ENCODE measurements around the gene SYNGR1.
A peak's percentile ranks its signal among the peaks of the same experiment; 100 is the strongest.

The SYNGR1 gene

DNA sequence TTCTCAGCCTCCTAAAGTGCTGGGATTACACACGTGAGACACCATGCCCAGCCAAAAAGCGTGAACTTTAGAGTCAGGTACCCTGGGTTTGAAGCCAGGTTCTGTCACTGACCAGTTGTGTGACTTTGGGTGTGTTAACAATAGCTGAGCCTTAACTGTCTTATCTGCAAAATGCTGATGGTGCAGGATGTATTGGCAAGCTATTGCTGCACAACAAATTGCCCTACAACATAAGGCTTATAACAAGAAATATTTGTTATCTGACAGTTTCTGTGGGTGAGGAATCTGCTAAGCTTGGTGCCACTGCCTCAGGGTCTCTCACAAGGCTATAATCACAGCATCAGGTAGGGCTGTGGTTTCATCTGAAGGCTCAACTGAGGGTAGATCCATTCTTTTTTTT is 21.9 kb downstream of the SYNGR1 start:
- DNase-seq (ENCODE audit: low read depth in 2 of 2): no peak

DNA sequence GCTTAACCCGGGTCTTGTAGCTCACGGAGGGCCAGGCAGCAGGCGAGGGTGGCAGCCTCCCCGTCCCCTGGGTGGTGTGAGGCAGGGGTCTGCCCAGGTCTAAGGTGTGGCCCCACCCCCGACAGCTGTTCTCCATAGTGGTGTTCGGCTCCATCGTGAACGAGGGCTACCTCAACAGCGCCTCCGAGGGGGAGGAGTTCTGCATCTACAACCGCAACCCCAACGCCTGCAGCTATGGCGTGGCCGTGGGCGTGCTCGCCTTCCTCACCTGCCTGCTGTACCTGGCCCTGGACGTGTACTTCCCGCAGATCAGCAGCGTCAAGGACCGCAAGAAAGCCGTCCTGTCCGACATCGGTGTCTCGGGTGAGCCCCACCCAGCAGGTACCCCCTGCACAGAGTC is 24.4 kb downstream of the SYNGR1 start:
- DNase-seq (ENCODE audit: low read depth in 2 of 2): no peak

DNA sequence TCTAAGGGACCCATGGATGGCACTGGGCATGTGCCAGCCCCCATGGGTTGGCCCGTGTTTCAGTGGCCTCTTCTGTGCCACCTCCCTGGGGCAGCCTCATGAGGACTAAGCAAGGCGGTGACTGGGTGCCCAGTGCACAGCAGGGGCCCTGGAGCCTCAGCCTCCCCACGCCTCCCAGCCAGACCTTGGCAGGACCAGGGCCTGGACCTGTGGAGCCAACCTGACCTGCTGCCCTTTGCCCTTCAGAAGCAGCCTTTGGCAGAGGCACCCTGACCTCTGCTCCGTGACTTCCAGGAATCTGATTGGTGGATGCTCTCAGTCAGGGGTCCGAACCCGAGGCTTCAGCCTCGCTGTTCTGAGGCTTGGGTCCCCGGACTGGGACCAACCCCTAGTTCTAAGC is 25.0 kb downstream of the SYNGR1 start:
- DNase-seq (ENCODE audit: low read depth in 2 of 2): no peak

DNA sequence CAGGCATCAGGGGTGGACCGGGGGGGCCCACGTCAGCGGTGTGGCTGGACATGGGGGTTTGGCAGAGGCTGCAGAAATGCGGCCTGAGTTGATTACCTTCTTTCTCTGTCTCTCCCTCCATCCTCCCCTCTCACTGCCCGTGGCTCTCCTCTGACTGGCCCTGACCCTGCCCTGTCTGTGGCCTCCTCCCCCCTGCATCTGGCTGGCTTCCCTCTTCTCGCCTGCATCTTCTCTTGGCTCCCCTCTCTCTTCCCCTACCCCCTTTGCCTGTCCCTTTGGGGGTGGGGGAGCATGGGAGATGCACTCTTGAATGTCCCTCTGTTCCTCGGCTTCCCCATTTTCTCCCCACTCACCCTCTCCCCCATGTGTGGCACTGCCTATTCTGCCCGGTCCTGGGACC is 25.9 kb downstream of the SYNGR1 start:
- no peak for DNase-seq (ENCODE audit: low read depth in 2 of 2)

DNA sequence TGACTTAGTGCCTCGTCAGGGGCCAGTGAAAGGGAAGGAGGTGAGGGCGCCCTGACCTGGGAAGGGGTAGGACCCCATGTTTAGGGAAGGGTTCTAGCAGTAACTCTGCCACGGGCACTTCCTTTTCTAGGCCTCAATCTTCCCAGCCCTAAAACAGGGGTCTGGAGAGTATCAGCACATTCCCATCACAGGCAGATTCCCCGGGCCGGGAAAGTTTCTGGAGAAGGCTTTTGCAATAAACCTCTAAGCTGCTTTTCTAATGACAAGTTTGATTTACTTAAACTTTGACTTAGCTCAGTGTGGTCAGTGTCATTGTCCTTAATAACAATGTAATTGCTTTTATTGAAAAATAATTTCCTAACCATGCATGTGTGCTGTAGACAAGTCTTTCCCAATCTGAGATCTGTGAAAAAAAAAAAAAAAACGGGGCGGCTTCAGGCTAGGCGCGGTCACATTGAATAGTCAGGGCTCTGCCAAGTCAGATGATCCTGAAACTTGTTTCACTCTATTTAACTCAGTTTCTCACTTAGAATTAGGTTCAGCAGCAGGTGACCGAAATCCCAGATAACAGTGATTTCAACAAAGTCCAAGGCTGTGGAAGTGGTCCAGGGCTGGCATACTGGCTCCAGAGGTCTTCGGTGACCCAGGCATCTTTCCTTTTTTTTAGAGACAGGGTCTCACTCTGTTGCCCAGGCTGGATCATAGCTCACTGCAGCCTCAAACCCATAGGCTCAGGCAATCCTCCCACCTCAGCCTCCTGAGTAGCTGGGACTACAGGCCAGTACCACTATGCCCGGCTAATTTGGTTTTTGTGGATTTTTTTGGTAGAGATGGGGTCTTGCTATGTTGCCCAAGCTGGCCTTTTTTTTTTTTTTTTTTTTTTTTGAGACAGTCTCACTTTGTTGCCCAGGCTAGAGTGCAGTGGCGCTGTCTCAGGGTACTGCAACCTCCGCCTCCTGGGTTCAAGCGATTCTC is 30.3 kb downstream of the SYNGR1 start:
- no peak for DNase-seq (ENCODE audit: low read depth in 2 of 2)

DNA sequence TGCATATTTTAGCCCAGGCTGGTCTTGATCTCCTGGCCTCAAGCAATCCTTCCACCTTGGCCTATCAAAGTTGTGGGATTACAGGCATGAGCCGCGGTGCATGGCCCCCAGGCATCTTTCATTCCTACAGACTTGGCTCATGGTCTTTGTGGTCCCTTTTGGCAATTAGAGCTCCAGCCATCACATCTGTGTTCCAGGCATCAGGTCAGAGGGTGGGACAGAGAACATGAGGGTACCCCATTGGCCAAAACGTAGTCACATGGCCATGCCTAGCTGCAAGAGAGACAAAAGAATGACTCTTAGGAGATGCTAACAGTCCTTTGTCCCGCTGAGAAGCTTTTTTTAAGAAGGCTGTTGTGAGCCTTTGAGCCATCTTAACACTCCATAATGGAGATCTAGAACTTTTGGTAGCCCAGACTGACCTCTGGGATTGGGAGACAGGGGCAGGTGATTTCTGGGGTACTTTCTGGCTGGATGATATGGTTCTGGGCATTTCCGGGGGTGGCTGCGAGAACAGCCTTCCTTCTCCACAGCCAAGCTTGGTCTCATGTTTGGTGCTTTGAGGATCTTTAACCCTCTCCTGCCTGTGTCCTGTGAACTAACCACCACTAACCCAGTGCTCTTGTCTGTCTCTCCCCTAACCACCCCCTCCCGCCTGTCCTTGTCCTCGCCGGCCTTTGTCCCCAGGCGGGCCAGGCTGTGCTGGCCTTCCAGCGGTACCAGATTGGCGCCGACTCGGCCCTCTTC is 31.4 kb downstream of the SYNGR1 start:
- no peak for DNase-seq (ENCODE audit: low read depth in 2 of 2)

DNA sequence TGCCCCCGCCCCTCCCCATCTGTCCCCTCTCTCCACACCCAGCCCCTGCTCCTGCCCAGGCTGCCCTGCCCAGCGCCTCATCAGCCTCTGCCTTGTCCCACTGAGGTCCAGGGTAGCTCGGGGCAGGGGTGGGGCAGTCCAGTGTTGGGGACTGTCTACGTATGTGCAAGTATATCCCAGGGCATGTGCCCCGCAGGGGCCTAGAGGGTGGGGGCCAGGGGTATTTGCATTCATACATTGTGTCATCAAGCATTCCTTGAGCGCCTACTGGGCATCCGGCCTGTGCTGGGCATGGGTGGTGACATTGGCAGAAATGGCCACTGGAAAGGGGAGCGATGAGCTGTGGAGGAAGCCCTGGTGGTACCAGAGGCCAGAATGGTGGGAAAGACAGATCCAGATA is 32.1 kb downstream of the SYNGR1 start:
- DNase-seq (ENCODE audit: low read depth in 2 of 2): no peak

DNA sequence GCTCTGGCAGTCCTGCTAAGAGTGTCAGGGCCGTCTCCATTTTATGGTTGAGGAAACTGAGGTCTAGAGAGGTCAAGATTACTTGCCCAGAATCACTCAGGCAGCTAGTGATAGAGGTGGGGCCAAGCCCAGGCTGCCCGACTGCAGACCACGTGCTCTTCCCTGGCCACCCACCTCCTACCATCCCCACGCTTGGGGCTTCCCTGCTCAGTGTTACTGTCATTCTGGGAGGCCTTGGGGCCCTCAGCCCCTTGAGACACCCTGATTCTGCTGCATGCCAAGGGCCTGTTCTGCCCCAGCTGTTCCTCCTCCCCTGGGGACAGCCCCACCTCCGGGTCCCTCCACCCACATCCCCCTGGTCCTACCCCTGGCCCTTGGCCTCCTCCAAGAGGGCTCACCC is 32.6 kb downstream of the SYNGR1 start:
- no peak for DNase-seq (ENCODE audit: low read depth in 2 of 2)

DNA sequence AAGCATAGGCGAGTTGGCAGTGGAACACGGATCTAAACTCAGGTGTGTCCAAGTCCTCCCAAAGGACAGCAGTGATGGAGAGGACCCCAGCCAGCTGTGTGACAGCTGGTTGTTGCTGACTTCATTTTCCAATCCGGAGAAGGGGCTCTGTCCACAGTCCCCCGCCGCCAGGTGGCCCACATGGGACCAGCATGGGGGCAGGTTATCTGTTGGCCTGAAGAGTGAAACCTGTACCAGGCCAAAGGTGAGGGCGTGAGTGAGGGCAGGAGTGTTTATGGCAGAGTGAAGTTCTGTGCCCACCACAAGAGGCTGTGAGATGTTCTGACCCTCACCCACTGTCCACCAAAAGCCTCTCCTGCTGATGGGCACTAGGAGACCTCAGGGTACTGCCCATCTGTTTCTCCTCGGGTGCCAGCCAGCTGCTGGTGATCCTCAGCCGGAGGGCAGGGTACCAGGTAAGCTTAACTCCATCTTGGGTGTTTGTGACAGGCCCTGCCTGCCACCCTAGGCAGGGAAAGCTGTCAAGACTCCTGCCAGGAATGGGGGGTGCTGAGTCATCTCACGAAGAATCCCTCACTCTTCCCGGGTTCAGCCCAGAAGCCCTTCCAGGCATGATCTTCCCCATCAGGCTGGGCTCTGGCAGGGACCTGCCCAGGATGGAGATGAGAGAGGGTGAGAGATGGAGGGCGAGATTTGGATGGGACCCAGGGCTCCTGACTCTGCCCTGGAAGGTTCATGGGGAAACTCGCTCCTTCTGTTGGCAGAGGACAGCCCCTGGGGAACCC is 34.2 kb downstream of the SYNGR1 start:
- no peak for DNase-seq (ENCODE audit: low read depth in 2 of 2)

DNA sequence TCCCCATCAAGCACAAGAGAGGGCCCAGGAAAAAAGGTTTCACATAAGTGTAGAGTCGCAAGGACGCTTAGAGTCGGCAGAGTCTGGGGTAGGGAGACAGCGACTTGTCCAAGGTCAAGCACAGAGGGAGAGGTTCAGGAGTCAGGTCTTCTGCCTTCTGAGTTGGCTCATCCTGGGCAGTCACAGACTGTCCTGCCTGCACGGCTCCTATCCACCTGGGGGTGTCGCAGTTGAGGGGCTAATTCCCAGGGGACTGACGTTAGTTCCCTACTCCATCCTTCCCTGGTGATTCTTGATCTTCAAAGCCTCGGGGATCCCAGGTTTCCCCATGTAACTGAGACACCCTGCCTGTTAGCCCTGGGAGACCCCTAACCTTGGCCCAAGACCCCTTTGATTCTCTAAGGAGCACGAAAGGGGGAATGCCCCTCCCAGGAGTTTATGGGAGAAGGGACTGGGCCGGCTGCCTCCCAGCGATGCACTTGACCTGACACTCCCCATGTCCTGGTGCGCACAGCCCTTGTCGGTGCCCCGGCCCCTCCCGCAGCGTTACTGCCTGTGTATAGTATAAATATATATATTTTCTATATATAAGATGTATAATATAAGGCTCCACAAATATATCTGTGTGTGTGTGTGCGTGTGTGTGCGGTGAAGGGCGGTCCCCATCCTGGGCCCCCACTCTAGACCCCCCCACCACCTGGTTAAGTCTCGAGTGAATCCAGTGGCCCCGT is 35.1 kb downstream of the SYNGR1 start:
- no peak for DNase-seq (ENCODE audit: low read depth in 2 of 2)

DNA sequence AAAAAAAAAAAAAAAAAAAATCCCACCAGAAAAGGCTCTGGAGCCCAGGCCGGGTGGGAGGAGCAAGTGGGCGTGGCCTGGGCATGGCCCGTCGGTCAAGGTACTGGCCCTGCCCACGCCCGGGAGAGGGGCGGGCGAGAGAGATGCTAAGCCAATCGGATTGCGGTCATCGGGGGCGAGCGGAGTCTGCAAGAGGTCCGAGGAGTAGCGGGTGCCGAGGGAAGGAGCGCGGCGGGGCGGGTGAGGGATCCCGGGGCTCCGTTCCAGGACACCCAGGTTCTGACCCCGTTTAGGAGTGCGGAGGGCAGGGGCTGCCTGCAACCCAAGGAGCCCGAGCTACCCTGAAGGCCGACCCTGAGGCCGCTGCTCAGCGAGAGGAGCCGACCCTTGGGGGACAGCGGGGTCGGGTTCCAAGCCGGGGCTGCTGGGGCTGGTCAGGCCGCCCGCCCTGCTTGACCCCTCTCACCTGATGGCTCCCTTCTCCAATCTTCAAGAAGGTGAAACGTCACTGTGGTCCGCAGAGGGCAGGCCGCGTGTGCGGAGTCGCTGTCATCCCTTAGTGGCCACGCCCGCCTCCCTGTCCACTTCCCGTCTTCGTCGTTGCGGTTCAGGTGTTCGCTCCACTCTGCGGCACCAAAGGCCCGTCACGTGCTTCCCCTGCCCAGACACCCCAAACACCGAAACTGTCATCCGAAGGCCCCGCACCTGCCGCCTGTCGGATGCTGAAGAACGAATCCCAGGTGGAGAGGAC is 38.6 kb downstream of the SYNGR1 start:
- peak; percentile 48 to 50 for DNase-seq (ENCODE audit: low read depth in 2 of 2)

DNA sequence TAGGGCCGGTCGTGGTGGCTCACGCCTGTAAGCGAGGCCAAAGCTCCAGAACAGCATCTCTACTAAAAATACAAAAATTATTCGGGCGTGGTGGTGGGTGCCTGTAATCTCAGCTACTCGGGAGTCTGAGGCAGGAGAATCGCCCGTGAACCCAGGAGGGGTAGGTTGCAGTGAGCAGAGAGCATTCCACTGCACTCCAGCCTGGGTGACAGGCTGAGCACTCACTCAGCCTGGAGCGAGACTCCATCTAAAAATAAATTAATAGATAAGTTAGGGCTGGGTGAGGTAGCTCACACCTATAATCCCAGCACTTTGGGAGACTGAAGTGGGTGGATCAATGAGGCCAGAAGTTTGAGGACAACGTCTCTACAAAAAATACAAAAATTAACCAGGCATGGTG is 39.6 kb downstream of the SYNGR1 start:
- DNase-seq (ENCODE audit: low read depth in 2 of 2): no peak

DNA sequence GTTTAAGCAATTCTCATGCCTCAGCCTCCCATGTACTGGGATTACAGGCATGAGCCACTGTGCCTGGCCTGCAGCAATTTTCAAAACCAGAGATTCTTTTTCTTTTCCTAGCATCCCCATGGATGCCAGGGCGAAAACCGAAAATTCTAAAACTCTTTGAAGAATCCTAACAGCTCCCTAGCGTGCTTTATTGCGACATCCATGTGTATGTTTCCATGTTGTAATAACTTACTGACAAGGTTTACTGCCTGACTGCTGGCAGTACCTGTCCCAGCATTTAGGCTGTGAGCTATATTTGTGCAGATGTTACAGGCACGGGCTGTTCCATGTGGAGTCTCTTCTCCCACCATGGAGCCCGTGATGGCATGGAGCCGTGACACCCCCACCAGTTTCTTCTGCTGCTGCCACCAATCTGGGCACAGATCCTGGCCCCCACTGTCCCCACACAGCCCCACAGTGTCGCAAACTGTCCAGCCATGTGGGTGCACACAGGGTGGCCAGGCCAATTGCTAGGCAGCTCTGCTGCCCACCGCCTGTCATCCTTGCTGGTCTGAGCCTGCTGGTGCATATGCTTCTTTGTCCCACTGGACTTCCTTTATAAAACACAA is 42.7 kb downstream of the SYNGR1 start:
- DNase-seq (ENCODE audit: low read depth in 2 of 2): no peak

DNA sequence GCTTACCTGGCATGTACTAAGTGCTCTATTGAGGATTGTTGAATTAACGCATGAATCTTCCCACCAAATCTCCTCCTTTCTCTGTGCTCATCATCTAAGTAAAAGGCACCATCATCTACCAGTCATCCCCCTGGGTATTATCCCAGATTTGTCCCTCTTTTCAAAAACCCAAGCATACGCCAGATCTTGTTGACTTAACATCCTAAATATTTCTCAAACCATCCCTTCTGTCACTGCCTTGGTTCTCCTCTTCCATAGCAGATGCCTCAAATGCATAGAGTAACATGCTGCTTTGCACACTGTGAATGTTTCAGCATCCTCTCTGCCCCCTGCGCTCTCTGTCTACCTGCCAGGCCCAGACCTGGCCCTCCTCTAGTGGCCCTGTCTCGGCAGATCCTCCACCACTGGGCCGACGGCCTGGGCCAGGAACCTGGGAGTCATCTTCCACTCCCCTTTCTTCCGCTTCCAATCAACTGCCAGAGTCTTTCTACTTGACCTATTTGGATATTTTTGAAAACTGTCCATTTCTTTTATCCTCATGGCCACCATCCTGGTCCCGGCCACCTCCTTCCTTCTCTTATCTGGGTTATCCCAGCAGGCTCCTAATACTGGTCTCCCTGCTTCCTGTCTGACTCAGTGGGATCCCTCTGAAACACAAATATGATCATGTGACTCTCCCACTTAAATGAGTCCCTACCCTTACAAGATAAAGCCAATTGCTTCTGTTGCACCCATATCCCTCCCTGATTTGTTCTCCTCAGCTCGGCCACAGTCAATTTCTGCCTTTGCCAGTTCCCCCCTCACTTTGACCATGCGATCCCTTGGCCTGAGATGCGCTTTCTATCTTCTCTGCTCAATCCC is 46.4 kb downstream of the SYNGR1 start:
- DNase-seq (ENCODE audit: low read depth in 2 of 2): no peak

DNA sequence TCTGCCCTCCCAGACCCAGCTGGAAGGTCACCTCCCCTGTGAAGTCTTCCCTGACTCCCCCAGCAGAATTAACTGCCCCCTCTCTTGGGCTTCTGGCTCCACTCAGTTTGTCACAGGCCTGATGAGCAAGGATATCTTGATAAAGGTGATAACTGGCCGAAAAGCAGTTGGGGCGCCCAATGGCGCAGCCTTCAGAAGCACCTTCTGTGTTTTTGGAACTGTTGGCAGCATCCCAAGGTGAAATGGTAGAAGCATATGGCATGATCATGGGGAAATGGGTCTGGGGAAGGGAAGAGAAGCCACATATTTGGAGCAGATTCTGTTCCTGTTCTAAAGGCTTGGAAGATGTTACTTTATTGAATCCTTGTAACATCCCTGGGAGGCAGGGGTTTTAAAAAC is 47.0 kb downstream of the SYNGR1 start:
- no peak for DNase-seq (ENCODE audit: low read depth in 2 of 2)

DNA sequence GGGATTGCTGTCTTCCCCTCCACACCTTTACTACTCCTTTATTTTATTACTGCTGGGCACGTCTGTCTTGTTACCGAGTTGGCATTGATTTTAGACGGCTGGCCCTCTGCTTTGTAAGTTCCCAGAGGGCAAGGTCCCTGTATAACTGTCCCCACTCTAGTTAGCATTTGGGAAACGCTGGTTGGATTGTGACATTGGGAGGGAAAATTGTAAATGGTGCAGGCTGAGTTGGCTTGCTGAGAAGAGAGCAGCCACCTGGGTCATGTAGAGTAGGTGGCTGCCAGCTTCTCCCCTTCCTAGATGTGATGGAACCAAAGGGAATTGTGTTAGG is 51.5 kb downstream of the SYNGR1 start:
- no peak for DNase-seq (ENCODE audit: low read depth in 2 of 2)

DNA sequence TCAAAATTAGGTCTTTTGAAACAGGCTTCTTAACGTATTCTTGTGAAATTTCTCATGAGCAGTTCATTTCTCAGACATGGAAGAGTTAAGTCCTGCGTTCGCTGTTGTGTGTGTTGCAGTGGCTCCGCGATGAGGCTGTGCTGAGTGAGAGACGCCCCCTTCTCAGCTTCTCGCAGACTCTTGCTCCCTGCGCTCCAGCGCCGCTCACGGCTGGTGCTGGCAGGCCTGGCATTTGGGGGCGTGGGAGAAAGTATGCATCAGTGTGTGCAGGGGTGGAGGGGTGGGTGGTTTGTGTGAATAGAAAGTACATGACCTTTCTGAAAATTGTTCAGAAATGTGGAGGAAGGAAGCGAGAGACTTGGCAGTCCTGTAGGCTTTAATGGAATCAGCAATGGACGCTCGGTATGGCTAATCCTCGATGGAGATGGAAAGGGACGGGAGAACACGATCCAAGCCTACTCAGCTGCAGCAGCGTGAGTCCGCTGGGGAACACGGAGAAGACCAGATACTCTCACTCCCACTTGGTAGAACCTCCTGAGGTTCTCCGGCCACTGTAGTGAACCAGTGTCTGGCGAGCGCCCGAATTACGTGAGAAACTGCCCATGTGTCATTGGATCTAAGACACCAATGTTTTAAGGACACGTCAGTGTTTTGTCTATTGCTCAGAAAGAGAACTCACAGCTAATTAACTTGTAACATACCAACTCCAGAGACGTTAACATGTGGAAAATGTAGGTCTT is 55.7 kb downstream of the SYNGR1 start:
- DNase-seq (ENCODE audit: low read depth in 2 of 2): no peak

DNA sequence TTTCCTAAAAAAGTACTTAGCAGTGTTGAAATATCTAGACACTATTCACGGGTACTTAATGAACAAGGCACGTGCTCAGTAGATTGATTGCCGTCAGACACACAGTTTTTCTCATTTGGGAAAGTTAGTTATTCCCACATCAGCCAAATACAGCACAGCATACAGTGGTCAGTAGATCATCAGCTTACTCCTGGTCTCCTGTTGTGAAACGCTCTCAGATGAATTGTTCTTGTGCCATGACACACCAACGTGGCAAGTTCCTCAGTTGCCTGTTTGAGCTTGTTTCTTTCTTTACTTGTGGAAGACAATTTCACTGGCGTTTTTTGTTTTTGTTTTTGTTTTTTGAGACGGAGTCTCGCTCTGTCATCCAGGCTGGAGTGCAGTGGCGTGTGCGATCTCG is 58.4 kb downstream of the SYNGR1 start:
- DNase-seq (ENCODE audit: low read depth in 2 of 2): no peak

DNA sequence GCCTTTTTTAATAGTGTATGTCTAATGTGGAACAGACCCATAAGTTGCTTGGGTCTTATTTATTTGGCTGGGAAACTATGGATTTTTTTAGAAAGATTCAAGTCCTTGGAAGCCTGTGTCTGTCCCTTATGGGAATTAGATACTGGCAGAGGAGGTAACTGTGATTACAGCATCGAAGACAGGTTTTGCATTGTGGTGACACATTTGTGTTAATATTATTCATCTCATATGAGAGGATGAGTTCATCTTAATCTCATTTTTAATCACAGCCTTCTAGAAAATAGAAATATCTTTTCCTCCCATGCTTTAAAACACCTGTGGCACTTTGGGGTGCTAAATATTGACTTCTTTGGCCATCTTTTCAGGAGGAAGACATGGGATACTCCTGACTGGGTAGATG is 59.0 kb downstream of the SYNGR1 start:
- DNase-seq (ENCODE audit: low read depth in 2 of 2): no peak
